T-helper 2 cell treated with Interferon-gamma antibody and Interleukin-4, amounts not matched to agents 100 ng/mL and 5 ng/mL, for 36 hours (primary cell): Measurements from ENCODE around the gene MRFAP1. TPM values are rescaled to one million over a fixed set of nuclear protein-coding genes. Genes with fewer than 3 reads are reported as not detected.

Experiments used
- intact Hi-C: fragments of 100-400 bp; cut with micrococcal nuclease; formaldehyde crosslinking; loops from one replicate; pipeline ENCODE4 v1.15.1; 2023
- total RNA-seq: library from RNA; stranded (reverse); gene quantifications from 2 replicates; pipeline ENCODE4 v1.2.3, GENCODE V29; 2022

Gene MRFAP1
- 100 and 102 TPM in 2 replicates for total RNA-seq

DNA sequence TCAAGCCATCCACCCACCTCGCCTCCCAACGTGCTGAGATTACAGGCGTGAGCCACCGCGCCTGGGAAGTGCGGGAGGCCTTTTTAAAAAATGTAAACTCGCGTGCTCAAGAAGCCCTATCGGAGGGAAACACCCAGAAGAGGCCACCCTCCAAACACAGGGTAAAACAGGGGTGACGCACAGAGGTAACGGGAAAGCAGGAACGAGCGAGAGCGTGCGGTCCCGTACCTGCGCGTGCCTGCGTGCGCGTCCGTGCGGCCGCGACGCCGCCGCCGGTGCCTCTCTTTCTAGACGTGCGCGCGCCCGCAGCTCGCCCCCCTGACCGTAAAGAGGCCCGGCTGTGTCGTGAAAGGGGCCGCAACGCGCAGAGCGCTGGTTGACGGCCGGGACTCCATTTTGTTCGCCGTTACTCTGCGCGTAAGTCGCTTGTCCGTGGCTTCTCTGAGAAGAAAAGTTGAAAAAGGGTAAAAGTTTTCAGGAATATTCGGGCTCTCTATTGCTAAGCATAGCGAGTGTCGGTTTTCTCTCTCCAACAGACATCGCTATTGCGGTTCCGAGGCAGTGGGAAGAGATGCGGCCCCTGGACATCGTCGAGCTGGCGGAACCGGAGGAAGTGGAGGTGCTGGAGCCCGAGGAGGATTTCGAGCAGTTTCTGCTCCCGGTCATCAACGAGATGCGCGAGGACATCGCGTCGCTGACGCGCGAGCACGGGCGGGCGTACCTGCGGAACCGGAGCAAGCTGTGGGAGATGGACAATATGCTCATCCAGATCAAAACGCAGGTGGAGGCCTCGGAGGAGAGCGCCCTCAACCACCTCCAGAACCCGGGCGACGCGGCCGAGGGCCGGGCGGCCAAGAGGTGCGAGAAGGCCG is at the start of gene MRFAP1:
MRFAP1 (plus strand) TSS at position 394 of the 872 bp plus-strand sequence; CDS start at position 572, 178 bp downstream.
- intact Hi-C loops, result loop anchor here (1.0 to 5.0 kb wide), 9 partner anchors 34 to 428 kb away; partner anchors contain the start of genes BLOC1S4, GRPEL1, KIAA0232 and MAN2B2

DNA sequence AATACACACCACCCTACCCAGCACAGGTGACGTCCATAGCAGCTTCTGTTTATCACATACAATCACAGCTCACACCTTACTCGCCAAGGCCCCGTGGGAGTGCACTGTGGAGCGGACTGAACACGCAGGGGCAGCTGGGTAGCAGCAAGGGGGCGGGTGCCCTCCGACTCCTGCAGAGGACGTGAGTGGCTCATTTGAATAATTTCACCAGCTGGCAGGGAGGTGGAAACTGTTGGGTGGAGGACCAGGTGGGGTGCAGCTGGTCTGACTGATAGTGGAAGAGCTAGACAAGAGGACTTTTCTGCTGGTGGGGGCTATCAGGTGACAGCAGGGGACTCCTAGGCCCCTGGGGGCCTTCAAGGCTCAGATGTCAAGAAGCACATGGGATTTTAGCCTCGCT is 49.2 kb upstream of the MRFAP1 start:
- intact Hi-C loops, result no loop called here

DNA sequence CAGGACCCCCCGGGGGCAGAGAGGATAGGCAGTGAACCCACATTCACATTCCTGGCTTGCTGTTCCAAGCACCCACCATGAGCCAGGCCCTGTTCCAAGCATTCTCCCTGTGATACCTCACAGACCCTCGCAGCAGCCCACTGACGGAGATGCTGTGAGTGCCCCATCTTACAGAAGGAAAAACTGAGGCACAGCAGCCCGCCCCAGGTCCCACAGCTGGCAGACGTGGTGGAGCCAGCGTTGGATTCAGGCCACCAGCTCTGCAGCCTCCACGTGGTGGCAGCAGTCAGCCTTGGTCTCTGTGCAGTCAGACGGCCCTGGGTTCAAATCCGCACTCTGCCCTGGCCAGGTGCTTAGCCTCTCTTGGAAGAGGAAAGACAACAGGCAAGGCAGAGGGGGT is 48.7 kb upstream of the MRFAP1 start:
- intact Hi-C loops, result no loop called here

GRCh38 chr4:6592804-6593563 is 47.5 kb upstream of the MRFAP1 start:
- intact Hi-C loops, result no loop called here

DNA sequence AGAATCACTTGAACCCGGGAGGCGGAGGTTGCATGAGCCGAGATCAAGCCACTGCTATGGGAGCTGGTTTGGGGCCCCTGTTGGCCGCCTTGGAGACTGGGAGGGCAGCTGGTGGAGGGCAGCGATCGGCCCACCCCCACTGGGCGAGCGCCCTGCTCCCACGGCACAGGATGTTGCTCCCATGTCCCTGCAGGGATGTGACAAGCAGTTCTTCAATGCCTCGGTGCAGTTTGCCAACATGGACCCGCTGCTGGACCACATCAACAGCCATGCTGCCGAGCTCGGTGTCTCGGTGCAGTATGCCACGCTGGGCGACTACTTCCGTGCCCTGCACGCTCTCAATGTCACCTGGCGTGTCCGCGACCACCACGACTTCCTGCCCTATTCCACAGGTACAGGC is 46.1 kb upstream of the MRFAP1 start:
- intact Hi-C loops, result no loop called here

DNA sequence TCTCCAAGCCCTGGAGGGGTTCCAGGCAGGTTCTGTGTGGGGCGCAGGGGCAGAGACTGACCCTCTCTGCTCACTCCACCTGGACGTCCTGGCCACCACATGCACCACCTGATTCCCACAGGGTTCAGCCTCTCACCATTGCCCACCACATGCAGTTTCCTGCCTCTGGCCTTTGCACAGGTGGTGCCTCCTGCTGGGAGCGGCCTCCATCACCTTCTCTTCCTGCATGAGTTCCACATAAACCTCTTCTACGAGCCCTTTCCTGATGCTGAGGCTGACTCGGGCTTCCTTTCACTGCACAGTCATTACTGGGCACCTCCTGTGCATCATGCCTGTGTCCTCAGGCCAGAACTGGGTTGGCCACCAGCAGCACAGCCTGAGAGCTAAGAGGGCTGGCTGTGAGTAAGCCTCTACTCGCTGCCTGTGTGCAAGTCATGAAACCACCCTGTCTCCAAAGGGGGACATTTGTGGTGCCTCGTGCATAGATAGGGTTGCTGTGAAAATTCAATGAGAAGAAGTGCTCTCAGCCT is 45.6 kb upstream of the MRFAP1 start:
- intact Hi-C loops, result no loop called here

- intact Hi-C loops, result no loop called here
Observed at GRCh38 chr4:6595897-6596537, 44.5 kb upstream of the MRFAP1 start.

DNA sequence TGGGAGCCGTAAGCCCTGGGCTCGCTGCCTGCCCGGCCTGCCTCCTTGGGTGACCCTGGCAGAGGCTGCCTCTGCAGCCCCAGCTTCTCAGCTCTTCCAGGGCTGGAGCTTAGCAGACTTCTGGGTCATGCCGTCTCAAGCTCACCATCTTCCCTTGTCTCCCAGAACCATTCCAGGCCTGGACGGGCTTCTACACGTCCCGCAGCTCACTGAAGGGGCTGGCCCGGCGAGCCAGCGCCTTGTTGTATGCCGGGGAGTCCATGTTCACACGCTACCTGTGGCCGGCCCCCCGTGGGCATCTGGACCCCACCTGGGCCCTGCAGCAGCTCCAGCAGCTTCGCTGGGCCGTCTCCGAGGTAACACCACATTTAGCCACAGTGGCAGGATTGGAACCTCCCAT is 43.5 kb upstream of the MRFAP1 start:
- intact Hi-C loops, result no loop called here

DNA sequence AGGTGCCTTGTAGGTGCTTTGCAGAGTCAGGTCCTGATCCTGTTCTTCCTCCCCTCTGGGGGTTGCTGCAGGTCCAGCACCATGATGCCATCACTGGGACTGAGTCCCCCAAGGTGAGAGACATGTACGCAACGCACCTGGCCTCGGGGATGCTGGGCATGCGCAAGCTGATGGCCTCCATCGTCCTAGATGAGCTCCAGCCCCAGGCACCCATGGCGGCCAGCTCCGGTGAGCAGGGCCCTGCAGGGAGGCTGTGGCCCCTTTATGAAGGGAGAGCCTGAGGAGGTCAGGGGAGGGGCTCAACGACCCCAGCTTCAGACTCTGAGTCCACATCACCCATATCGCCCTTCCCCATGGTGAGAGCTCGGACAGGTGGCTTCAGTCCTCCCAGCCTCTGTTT is 42.4 kb upstream of the MRFAP1 start:
- intact Hi-C loops, result no loop called here

GRCh38 chr4:6598641-6599040 is 41.8 kb upstream of the MRFAP1 start:
- intact Hi-C loops, result no loop called here

- intact Hi-C loops, result no loop called here
Observed at GRCh38 chr4:6601661-6602250, 38.7 kb upstream of the MRFAP1 start.

DNA sequence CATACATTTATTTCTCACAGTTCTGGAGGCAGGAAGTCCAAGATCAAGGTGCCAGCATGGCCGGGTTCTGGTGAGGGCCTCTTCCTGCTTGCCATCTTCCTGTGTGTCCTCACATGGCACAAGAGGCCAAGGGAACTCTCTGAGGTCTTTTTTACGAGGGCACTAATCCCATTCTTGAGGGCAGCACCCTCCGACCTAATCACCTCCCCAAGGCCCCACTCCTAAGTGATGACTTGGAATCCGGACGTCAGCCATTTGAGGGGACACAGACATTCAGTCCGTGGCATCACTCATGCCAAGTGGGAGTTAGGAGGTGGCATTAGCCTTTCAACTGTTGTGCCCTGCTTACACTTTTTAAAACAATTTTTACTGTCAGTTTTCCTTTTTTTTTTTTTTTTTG is 38.2 kb upstream of the MRFAP1 start:
- intact Hi-C loops, result no loop called here

DNA sequence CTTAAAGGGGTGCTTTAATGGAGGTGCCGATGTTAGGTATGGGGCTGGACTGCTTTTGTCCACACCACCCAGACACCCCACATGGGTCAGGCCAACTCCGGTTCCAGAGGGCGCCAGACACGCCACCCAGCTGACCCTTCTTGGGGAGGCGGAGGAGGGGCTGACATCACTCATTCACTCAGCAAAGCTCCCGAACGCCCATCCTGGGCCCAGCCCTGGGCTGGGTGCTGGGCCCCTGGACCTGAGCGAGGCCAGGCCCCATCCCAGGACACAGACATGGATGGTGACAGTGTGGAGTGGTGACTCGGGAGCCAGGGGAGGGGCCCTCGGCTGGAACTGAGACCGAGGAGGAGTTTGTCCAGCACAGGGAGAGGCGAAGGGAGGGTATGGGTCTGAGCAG is 37.4 kb upstream of the MRFAP1 start:
- intact Hi-C loops, result no loop called here

- intact Hi-C loops, result no loop called here
Observed at GRCh38 chr4:6605114-6605513, 35.4 kb upstream of the MRFAP1 start.

DNA sequence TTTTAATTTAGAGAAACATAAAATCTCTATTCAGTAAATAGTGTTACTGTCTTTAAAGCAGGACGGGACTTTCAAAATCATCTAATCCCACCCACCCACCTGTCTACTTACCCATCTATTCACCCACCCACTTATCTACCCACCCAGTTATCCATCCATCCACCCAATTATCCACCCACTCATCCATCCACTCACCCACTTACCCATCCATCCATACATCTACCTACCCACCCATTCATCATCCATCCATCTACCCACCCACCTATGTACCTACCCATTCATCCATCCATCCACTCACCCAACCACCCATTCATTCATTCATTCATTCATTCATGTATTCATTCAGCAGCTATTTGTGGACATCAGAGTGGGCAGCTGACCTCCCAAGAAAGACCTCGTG is 34.9 kb upstream of the MRFAP1 start:
- intact Hi-C loops, result no loop called here

DNA sequence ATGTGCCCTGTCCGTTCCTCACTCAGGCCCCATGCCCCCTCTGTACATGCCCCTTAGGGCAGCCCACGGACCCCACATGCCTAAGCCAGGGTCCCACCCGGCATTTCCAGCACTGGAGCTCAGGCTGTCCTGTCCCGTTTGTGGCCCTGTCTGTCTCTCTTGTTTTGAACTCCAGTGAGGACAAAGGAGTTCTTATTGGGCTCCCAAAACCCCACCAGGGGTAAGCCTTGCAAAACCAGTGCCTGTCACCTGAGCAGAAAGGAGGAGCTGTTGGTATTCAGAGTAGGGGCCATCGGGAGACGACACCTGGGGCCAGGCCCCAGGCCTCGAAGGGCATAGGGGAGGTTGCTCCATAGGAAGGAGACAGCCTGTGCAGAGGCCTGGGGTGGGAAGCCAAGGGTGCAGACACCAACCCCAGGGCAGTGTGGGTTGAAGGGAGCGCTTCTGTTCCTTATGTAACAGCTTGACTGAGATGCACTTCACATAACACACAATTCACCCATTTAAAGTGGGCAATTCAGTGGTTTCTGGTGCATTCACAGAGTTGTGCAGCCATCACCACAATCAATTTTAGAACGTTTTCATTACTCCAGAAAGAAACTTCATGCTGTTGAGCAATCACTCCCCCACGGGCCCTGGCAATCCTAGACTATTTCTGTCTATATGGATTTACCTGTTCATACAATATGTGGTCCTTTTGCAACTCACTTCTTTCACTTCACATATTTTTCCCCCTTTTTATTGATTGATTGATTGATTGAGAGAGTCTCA is 33.8 kb upstream of the MRFAP1 start:
- intact Hi-C loops, result no loop called here

- intact Hi-C loops, result no loop called here
Observed at GRCh38 chr4:6607368-6608055, 33.0 kb upstream of the MRFAP1 start.

- intact Hi-C loops, result no loop called here
Observed at GRCh38 chr4:6608758-6609414, 31.6 kb upstream of the MRFAP1 start.

DNA sequence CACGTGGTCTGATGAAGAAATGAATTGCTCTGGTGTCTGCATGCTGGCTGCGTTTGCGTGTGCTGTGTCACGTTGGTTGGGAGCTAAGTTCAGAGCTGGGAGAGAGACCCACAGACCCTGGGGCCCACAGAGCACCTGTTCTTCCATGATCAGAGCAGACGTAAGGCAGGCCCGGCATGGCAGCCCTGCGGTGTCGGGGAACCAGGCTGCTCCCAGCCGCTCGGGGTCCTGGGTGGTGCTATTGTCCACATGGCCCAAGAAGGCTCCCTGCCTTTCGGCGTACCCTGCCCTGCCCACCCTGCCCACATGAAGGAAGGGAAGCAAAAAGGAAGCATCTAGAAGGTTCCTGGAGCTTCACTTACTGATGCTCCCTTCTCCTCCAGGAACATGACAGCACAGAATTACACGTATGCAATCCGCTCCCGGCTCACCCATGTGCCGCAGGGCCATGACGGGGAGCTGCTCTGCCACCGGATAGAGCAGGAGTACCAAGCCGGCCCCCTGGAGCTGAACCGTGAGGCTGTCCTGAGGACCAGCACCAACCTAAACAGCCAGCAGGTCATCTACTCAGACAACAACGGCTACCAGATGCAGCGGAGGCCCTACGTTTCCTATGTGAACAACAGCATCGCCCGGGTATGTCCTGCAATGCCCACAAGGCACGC is 30.9 kb upstream of the MRFAP1 start:
- intact Hi-C loops, result no loop called here
